ENCODE measurements around the gene PRRC2B.
"Not testable (repeated sequence)": the region's sequence is repeated elsewhere in the genome, so short reads cannot be mapped to it uniquely, and the experiment has no call there.

The PRRC2B gene

DNA sequence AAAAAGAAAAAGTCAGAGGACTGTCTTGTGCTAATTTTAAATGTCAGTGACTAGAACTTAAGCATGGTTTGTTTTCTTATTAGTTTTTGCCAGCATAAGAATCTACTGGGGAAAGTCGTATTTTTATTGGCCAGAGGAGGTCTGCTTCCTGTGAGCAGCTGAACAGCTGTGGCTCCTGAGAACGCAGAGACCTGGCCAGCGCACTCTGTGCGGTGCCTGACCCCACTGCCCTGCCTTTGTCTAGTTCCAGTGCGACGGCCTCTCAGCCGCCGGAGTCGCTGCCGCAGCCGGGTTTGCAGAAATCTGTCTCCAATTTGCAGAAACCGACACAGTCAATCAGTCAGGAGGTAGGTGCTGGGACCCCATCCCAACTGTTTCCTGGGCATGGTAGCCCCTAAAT is 42.5 kb downstream of the PRRC2B start:
- DNase-seq (ENCODE audit: low read depth): no peak

DNA sequence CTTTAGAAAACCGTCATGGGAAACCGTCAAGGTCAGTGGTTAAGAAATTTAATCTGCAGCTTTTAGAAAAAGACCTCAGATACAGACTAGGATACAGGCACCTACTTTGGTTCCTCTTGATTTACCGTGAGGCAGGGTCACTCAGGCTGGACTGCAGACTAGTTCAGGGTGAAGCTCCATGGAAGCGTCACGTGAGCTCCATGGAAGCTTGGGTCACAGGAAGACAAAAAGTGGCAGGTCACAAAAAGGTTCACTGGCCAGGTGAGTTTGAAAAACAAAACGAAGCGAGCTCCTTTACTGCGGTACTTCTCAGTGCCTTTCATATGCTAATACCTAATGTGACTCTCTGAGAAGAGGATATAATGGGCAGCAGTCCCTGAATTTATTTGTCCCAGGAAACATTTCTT is 43.0 kb downstream of the PRRC2B start:
- DNase-seq (ENCODE audit: low read depth): no peak

DNA sequence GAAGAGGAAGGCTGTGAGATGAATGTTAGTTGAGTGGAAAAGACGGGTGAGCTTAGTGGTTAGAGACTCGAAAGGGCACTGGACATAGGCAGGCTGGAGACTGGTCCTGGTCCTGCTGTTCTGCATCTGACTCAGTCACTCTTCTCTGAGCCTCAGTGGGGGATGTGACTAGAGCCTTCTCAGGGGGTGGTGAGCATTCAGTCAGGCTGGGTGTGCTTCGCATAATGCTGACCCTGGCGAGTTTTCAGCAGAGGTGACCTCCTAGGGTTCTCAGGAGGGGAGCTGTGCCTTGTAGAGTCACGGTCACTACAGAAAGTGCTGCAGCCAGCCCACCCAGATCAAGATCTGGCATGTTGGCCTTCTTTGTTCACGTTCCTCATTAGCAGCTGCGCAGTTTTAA is 44.3 kb downstream of the PRRC2B start:
- DNase-seq (ENCODE audit: low read depth): no peak

DNA sequence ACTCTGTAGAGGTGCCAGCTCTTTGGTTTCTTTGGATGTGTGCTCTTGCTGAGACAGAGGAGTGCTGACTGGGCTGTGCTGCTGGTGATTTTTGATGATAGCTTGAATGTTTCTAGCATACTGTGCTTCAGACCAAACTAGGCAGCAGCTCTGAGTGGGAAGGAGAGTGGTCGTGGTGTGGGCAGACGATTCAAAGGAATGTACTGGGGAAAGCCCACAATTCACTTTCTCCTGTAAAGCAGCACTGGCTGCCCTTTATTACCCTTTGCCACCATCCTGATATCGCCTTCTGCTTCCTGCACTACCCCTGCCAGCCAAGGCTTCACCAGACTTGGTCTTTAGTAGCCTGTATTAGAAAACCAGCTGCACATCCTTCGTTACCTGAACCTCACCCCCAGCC is 45.3 kb downstream of the PRRC2B start:
- DNase-seq (ENCODE audit: low read depth): no peak

DNA sequence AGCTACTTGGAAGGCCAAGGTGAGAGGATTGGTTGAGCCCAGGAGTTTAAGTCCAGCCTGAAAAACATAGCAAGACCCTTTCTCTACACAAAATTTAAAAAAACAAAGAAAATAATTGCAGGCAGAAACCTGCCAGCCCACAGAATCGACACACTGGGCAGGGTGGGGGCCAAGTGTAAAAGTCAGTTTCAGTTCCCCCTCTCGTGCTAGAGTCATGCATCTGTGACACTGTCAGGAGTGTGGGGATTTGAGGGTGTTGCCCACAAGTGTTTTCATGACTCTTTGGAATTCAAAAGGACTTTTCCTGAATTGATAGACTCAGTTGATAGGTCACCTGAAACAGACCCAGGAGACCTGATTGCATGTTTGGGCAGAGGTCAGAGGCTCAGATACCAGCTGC is 47.6 kb downstream of the PRRC2B start:
- DNase-seq (ENCODE audit: low read depth): no peak

DNA sequence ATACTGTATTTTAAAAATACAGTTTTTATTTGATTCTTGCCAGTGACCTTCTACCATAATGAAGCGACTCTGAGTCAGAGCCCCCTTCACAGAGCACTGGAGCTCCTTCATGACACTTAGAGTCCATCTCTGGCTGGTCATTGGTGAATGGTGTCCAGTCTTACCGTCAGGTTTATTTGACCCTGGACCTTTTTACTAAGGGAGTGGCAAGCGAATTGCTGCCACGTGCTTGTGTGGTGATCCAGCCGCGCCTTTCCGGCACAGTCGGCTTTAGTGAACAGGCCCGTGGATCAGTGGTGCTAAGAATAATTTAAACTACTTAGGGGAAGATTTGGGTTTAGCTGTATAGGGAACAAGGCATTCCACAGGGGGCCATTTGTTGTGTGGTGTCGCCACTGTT is 48.5 kb downstream of the PRRC2B start:
- no peak for DNase-seq (ENCODE audit: low read depth)

DNA sequence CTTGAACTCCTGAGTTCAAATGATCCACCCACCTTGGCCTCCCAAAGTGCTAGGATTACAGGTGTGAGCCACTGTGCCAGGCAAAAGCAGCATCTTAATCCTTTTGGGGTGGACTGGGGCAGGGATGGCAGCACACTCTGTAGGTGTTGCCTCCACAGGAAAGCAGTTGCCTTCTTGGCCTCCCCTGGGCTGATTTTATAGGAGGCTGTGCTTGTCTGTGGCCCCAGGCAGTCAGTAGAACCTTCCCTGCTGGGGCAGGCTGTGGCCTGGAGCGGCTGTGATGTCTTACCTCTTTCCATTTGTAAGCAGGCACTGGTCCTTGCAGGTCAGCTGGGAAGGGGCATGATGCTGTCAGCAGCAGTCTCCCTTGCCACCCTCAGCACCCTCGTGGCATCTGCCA is 49.8 kb downstream of the PRRC2B start:
- DNase-seq (ENCODE audit: low read depth): no peak

DNA sequence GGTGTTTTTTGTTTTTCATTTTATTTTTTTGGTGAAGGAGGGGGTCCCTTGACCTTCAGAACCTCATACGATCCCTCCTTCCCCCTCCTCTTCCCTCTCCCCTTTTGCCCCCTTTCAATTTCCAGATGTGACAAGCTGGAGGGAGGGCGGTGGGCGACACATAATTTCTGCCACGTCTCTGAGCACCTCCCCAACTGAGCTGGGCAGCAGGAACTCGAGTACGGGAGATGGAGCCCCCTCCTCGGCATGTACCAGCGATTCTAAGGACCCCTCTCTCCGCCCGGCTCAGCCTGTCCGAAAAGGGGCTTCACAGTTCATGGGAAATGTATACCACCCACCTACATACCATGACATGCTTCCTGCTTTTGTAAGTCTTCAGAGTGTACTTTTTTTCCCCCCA is 52.4 kb downstream of the PRRC2B start:
- no peak for DNase-seq (ENCODE audit: low read depth)

DNA sequence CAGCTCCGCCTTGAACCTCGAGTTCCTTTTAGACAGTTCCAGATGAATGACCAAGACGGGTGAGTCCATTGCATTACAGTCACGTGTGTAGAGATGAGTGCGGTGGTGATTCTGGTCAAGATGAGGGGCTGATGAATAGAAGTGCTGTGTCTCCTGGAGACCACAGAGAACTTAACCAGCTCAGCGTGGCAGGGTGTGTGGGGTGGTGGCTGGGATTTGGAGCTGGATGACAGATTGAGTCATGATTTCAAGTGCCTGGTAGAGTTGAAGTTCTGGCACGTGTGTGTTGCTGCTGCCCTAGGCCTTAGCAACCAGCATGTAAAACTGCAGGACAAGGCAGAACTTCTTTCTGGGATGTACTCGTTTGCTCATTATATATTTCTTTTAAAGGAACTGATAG is 53.3 kb downstream of the PRRC2B start:
- DNase-seq (ENCODE audit: low read depth): no peak

DNA sequence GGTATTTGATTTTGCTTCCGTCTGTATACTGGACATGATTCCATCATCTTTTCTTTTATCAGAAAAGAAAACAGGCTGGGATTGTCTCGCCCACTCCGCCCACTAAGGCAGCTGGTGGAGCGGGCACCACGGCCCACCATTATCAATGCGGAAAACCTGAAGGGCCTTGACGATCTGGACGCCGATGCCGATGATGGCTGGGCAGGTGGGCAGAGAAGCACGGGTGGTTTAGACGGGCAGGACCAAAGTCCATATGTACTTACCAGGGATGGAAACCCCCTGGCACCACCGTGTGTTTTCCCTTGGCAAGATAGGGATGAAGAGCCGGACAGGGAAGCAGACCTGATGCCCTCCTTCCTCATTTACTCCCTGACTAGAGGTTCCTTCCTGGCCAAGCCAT is 53.7 kb downstream of the PRRC2B start:
- no peak for DNase-seq (ENCODE audit: low read depth)

DNA sequence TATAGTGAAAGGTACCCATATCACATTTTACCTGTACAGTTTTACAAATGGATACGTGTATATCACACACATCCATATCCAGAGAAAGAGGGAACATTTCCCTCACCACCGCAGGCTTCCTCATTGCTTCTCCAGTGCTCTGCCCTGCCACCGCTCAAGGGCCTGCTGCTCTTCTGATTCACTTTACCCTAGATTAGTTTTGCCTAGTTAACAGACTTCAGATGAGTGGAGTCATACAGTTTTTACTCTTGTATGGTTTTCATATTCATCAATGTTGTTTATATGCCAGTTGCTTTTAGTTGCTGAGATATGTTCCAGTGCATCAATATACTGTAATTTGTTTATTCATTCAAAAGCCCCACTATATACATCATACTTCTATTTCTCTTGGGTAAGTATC is 54.9 kb downstream of the PRRC2B start:
- no peak for DNase-seq (ENCODE audit: low read depth)

DNA sequence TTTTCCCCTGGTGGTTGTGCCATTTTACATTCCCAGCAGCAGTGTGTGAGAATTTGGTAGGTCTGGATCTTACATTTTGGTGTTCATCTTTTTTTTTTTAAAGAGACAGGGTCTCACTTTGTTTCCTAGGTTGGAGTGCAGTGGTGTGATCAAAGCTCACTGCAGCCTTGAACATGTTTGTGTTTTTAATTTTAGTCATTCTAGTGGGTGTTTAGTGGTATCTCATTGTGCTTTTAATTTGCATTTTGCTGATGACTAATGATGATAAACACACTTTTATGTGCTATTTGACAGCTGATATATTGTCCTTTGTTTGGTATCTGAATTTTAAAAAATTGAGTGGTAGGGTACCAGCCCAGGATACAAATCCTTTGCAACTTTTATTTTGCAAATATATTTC is 55.4 kb downstream of the PRRC2B start:
- no peak for DNase-seq (ENCODE audit: low read depth)

DNA sequence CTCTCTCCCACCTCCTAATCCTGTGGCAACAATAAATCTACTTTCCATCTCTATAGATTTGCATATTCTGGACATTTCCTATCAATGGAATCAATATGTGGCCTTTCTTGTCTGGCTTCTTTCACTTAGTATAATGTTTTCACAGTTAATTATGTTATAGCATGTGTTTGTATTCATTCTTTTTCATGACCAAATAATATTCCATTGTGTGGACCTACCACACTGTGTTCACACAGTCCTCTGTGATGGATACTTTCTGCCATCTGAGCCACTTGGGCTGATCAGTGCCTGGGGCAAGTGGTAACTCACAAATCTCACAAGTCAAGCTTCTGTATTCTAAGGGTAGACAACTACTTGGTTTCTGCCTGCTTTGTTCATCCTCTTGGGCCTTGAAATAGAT is 60.1 kb downstream of the PRRC2B start:
- no peak for DNase-seq (ENCODE audit: low read depth)

DNA sequence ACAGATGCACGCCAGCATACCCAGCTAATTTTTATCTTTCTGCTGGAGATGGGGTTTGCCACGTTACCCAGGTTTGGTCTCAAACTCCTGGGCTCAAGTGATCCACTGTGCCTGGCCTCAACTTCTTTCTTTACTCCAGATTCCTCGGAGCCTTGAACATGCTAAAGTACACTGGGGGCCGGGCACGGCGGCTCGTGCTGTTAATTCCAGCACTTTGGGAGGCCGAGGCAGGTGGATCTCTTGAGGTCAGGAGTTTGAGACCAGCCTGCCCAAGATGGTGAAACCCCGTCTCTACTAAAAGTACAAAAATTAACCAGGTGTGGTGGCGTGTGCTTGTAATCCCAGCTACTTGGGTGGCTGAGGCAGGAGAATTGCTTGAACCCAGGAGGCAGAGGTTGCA is 61.8 kb downstream of the PRRC2B start:
- DNase-seq (ENCODE audit: low read depth): not testable (repeated sequence)

DNA sequence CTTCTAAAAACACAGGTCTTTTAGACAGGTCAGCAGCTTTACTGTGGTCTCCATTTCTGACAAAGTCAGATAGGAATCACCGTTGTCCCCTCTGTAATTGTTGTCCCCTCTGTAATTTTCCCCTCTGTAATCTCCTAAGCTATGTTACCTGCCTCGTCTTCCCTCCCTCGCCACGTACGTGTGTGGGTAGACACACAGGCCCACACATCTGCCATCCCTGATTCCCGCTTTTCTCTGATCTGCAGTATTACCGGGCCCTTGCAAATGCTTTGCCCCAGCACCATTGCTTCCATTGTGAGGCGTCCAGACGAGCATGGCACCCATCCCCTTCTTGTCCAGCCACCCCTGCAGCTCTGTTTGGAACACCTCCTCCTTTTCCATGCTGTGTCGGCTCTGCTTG is 63.9 kb downstream of the PRRC2B start:
- DNase-seq (ENCODE audit: low read depth): no peak

DNA sequence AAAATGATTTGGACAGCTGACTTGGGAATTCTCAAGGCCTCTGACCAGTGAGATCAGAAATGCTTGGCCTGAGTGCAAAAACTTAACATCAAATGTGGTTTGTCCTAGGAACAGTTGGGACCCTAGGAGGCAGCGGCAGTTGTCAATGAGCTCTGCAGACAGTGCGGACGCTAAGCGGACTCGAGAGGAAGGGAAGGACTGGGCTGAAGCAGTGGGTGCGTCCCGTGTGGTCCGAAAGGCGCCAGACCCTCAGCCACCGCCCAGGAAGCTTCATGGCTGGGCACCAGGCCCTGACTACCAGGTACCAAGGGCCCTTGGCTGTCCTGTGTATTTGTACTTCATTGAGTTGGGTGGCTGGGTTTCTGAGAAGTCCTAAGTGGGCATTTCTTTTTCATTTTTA is 65.2 kb downstream of the PRRC2B start:
- no peak for DNase-seq (ENCODE audit: low read depth)

DNA sequence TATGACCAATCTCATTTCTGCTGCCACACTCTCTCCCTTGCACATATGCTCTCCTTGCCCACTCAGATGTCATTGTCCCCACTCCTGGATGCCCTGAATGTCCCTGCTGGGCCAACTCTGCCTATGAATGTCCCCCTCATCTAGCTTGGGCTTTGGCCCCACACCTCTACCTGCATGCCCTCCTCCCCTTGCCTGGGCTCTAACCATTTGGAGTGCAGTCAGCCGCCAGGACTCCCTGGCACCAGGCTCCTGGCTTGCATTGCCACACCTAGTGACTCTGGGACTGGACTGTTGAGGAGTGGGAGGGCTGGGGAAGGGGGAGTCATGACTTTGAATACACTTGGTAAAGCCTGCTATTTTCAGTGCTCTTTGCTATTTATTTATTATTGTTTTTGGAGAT is 67.3 kb downstream of the PRRC2B start:
- DNase-seq (ENCODE audit: low read depth): no peak

DNA sequence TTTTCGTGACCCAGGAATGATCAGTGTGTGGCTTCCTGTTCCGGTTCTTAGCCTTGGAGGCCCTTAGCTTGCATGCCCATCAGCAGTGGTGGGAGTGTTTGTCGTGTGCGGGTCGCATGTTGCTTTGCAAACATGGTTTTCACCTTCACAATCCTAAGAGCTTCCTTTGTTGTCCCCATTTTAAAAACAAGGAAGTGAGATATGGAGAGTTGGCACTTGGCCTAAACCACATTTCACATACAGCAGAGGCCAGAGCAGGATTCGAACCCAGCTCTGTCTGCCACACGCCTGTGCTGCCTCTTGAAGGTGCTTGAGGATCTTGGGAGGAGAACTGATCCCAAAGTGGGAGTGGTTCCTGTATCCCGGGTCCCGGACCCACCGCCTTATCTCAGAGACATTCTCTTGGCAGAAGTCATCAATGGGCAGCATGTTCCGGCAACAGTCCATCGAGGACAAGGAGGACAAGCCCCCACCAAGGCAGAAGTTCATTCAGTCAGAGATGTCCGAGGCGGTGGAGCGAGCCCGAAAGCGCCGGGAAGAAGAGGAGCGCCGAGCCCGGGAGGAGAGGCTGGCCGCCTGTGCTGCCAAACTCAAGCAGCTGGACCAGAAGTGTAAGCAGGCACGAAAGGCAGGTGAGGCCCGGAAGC is 70.6 kb downstream of the PRRC2B start:
- DNase-seq (ENCODE audit: low read depth): no peak

DNA sequence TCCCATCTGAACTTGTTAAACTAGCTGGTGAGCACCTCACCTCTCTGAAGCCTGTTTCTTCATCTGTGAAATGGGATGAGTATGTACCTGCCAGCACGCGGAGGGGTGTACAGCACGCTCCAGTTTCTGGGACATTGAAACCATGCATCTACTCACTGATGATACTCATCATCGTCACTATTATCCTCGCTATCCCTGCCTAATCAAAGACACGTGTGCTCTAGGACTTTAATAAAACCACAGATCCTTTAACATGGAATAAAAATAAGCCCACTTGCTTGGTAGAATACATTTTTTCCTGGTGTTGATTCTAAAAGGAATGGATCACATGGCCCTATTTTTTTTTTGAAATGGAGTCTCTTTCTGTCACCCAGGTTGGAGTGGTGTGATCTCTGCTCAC is 71.5 kb downstream of the PRRC2B start:
- no peak for DNase-seq (ENCODE audit: low read depth)

DNA sequence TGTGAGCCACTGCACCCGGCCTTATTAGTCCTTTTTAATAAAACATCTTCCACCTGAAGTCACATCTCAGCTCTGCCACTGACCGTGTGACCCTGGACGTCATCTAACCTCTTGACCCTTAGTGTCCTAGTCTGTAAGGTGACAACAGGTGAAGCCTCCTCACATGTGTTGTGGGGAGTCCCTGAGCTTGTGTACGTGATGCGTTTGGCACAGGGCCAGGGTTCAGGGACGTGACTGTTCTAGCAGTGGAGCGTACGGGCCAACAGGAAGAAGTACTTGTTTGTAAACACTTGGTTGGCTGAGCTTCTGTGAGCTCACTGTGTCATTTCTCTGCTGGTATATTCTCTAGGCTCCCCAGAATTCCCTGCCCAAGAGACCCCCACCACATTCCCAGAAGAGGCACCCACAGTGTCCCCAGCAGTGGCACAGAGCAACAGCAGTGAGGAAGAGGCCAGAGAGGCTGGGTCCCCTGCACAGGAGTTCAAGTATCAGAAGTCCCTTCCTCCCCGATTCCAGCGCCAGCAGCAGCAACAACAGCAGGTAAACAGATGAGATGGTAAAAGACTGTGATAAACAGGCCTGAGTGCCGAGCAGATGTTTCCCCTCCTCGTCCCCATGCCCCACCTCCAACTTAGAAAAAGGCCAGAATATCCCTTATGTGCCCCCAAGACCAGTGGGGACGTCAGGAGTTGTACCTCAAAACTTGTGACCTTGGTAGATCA is 73.5 kb downstream of the PRRC2B start:
- no peak for DNase-seq (ENCODE audit: low read depth)

DNA sequence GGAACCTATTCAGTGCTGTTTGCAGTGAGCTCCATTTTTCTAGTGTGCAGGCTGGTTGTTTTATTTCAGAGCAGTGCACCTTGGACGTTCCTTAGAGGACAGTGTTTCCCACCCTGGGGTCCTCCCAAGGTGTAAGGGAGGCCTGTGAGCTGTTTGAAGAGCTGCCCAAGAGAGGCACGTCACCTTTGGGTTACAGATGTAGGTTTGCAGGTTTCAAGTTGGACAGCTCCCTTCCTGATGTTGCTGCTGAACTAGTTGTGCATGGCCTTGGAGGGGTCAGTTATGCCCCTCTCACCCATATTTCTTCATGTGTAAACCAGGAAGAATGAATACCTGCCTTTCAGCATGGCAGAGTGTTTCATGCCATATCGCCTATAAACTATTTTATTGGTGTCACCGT is 74.1 kb downstream of the PRRC2B start:
- DNase-seq (ENCODE audit: low read depth): no peak

DNA sequence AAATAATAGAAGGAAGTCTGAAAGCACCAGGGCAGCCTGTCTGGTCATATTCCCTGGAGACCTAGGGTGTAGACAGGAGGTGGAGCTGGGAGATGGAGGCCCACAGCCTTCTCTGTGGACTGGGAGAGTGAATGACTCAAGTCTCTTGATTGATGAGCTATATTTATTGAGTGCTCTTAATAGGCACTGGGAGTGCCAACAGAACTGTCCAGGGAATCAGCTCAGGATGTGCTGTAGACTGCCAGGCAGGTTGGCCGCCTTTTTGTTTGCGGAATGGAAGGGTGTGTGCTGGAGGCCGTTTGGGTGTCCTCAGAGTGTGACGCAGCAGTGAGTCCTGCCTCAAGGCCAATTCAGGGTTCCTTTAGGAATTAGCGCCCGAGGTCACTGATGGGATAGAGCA is 75.5 kb downstream of the PRRC2B start:
- no peak for DNase-seq (ENCODE audit: low read depth)

DNA sequence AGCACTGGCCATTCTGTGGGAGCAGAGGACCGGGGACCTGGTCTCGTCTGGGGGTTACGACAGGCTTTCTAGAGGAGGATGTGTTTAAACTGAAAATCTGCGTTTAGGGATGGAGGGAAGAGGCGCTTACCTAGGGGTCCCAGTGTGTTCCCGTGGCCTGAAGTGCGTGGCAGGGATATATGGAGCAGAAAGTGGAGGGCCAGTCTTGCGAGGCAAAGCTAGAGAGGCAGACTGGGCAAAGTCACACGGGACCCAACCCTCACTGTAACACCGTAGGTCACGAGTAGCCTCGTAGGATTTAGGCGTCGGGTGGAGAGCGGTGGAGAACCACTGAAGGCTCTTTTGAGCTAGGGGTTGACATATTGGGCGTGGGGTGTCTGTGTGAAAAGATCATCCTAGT is 76.1 kb downstream of the PRRC2B start:
- no peak for DNase-seq (ENCODE audit: low read depth)

DNA sequence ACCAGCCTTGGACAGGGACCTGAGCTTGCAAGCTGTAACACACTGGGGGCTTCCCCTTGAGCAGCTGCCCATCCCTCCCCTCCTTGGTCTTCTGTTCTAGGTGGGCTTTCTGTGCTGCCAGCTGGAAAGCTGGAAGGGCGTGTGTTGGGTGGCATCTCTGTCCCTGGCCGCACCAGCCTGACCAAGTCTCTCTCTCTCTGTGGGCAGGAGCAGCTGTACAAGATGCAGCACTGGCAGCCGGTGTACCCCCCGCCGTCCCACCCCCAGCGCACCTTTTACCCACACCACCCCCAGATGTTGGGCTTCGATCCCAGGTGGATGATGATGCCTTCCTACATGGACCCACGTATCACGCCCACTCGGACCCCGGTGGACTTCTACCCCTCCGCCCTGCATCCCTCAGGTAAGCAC is 76.7 kb downstream of the PRRC2B start:
- DNase-seq (ENCODE audit: low read depth): no peak
